HEK293 (cell line): ENCODE data around the gene VAV2.

Source experiments
- KLF1 ChIP-seq: fragments of 450-650 bp; formaldehyde crosslinking; IDR thresholded peaks from 2 replicates; pipeline ENCODE4 v1.5.1; 2016; ENCODE audit warnings: missing biosample characterization, missing genetic modification characterization
- KLF8 ChIP-seq: fragments of 450-650 bp; formaldehyde crosslinking; IDR thresholded peaks from 2 replicates; pipeline ENCODE4 v1.5.1; 2016; ENCODE audit warnings: missing biosample characterization, missing genetic modification characterization
- REST ChIP-seq: fragments of 450-650 bp; formaldehyde crosslinking; IDR thresholded peaks from 2 replicates; pipeline ENCODE4 v1.5.1; 2016; ENCODE audit warnings: missing biosample characterization, missing genetic modification characterization
- TCF7L2 ChIP-seq: IDR thresholded peaks from 2 replicates; pipeline ENCODE4 v1.6.1; 2011; ENCODE audit warnings: low read depth, mild to moderate bottlenecking, inconsistent platforms, low read length, moderate library complexity, borderline replicate concordance
- ZEB2 ChIP-seq: fragments of 450-650 bp; formaldehyde crosslinking; IDR thresholded peaks from 2 replicates; pipeline ENCODE4 v1.5.1; 2016; ENCODE audit warnings: missing biosample characterization, missing genetic modification characterization
- ZNF302 ChIP-seq: fragments of 450-650 bp; formaldehyde crosslinking; IDR thresholded peaks from 2 replicates; pipeline ENCODE4 v1.5.1; 2016; ENCODE audit warnings: missing biosample characterization, missing genetic modification characterization, low read depth
- ZNF335 ChIP-seq: fragments of 450-650 bp; formaldehyde crosslinking; conservative IDR thresholded peaks from 2 replicates; pipeline ENCODE4 v1.5.1; 2016; ENCODE audit warnings: missing biosample characterization, missing genetic modification characterization
- ZNF391 ChIP-seq: fragments of 450-650 bp; formaldehyde crosslinking; IDR thresholded peaks from 2 replicates; pipeline ENCODE4 v1.5.1; 2016; ENCODE audit warnings: low read depth, missing biosample characterization, missing genetic modification characterization, borderline replicate concordance
- ZNF423 ChIP-seq: fragments of 450-650 bp; formaldehyde crosslinking; IDR thresholded peaks from 2 replicates; pipeline ENCODE4 v1.5.1; 2016; ENCODE audit warnings: missing biosample characterization, missing genetic modification characterization
- ZNF830 ChIP-seq: fragments of 450-650 bp; IDR thresholded peaks from 2 replicates; pipeline ENCODE4 v1.5.0; 2018; ENCODE audit warnings: missing biosample characterization, missing genetic modification characterization, low read depth, mild to moderate bottlenecking, moderate library complexity
- ZNF843 ChIP-seq: fragments of 450-650 bp; formaldehyde crosslinking; IDR thresholded peaks from 2 replicates; pipeline ENCODE4 v1.5.1; 2016; ENCODE audit warnings: missing biosample characterization, missing genetic modification characterization
- TF ChIP-seq, protein P1 (sequence below): fragments of 450-650 bp; formaldehyde crosslinking; IDR thresholded peaks from 2 replicates; pipeline ENCODE4 v1.5.1; 2016; ENCODE audit warnings: missing biosample characterization, missing genetic modification characterization

GRCh38 chr9:133950629-133951111 is 41.5 kb downstream of the VAV2 start:
- TF ChIP-seq TCF7L2 (no peak), REST (tag by site-specific recombination) (no peak), ZNF843 (tag by site-specific recombination) (no peak), ZNF391 (tag by site-specific recombination) (no peak), ZNF830 (tag by site-specific recombination) (no peak), KLF8 (tag by site-specific recombination) (no peak), ZNF335 (no peak), ZNF302 (tag by site-specific recombination) (no peak), KLF1 (tag by site-specific recombination) (no peak), ZEB2 (tag by site-specific recombination) (no peak), ZNF423 (tag by site-specific recombination) (no peak)
- TF ChIP-seq, protein P1, sequence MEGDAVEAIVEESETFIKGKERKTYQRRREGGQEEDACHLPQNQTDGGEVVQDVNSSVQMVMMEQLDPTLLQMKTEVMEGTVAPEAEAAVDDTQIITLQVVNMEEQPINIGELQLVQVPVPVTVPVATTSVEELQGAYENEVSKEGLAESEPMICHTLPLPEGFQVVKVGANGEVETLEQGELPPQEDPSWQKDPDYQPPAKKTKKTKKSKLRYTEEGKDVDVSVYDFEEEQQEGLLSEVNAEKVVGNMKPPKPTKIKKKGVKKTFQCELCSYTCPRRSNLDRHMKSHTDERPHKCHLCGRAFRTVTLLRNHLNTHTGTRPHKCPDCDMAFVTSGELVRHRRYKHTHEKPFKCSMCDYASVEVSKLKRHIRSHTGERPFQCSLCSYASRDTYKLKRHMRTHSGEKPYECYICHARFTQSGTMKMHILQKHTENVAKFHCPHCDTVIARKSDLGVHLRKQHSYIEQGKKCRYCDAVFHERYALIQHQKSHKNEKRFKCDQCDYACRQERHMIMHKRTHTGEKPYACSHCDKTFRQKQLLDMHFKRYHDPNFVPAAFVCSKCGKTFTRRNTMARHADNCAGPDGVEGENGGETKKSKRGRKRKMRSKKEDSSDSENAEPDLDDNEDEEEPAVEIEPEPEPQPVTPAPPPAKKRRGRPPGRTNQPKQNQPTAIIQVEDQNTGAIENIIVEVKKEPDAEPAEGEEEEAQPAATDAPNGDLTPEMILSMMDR (tag by site-specific recombination): no peak
